ENCODE results near the gene CGRRF1. TPM values are rescaled to one million over a fixed set of nuclear protein-coding genes. Genes with fewer than 3 reads are reported as not detected.

The CGRRF1 gene
- total RNA-seq, 4 donors from 2014 or later: 5.7 to 14.0 (median 10.2) TPM

- no peak for DNase-seq (ENCODE audit: low spot score in 2 of 2)
- 97 to 98% methylated on average over 2 of the region's 2 CpGs for WGBS, 2 donors
- intact Hi-C loops (cut with DNase I; ENCODE audit: low total_unique reads): no loop called here
- H3K4me3 ChIP-seq (ENCODE audit: low read depth, poor library complexity, severe bottlenecking): no peak overlapping the region
- TF ChIP-seq CTCF (IDR thresholded peaks at IDR 0.05) (no peak), POLR2A (IDR thresholded peaks at IDR 0.05) (no peak)
Measured at GRCh38 chr14:54572316-54572715, 62.6 kb downstream of the CGRRF1 start.

GRCh38 chr14:54574528-54574927 is 64.8 kb downstream of the CGRRF1 start:
- TF ChIP-seq POLR2A (IDR thresholded peaks at IDR 0.05): no peak
- no peak for TF ChIP-seq CTCF (IDR thresholded peaks at IDR 0.05)
- H3K4me3 ChIP-seq (ENCODE audit: low read depth, poor library complexity, severe bottlenecking): no peak overlapping the region
- intact Hi-C loops (cut with DNase I; ENCODE audit: low total_unique reads): no loop called here
- no peak for DNase-seq (ENCODE audit: low spot score in 2 of 2)
- 81 to 92% methylated on average over 6 of the region's 6 CpGs for WGBS, 2 donors

- no peak for DNase-seq (ENCODE audit: low spot score in 2 of 2)
- intact Hi-C loops (cut with DNase I; ENCODE audit: low total_unique reads): no loop called here
- H3K4me3 ChIP-seq (ENCODE audit: low read depth, poor library complexity, severe bottlenecking): no peak overlapping the region
- WGBS, 2 donors: 88 to 95% methylated on average over 6 of the region's 6 CpGs
- TF ChIP-seq POLR2A (IDR thresholded peaks at IDR 0.05) (no peak), CTCF (IDR thresholded peaks at IDR 0.05) (no peak)
Measured at GRCh38 chr14:54577494-54577893, 67.8 kb downstream of the CGRRF1 start.

- no peak for DNase-seq (ENCODE audit: low spot score in 2 of 2)
- WGBS, 2 donors: 52 to 76% methylated on average over 3 of the region's 3 CpGs
- H3K4me3 ChIP-seq (ENCODE audit: low read depth, poor library complexity, severe bottlenecking): no peak overlapping the region
- intact Hi-C loops (cut with DNase I; ENCODE audit: low total_unique reads): no loop called here
- TF ChIP-seq POLR2A (IDR thresholded peaks at IDR 0.05) (no peak), CTCF (IDR thresholded peaks at IDR 0.05) (no peak)
Measured at GRCh38 chr14:54577977-54578376, 68.3 kb downstream of the CGRRF1 start.

- WGBS, 2 donors: 9 to 15% methylated on average over 1 of the region's 1 CpG
- TF ChIP-seq POLR2A (IDR thresholded peaks at IDR 0.05) (no peak), CTCF (IDR thresholded peaks at IDR 0.05) (no peak)
- intact Hi-C loops (cut with DNase I; ENCODE audit: low total_unique reads): no loop called here
- H3K4me3 ChIP-seq (ENCODE audit: low read depth, poor library complexity, severe bottlenecking): no peak overlapping the region
- DNase-seq (ENCODE audit: low spot score in 2 of 2): no peak
Measured at GRCh38 chr14:54579621-54580020, 69.9 kb downstream of the CGRRF1 start.

- WGBS, 2 donors: 95 to 99% methylated on average over 3 of the region's 3 CpGs
- H3K4me3 ChIP-seq (ENCODE audit: low read depth, poor library complexity, severe bottlenecking): no peak overlapping the region
- intact Hi-C loops (cut with DNase I; ENCODE audit: low total_unique reads): no loop called here
- no peak for DNase-seq (ENCODE audit: low spot score in 2 of 2)
- TF ChIP-seq POLR2A (IDR thresholded peaks at IDR 0.05) (no peak), CTCF (IDR thresholded peaks at IDR 0.05) (no peak)
Measured at GRCh38 chr14:54580933-54581332, 71.2 kb downstream of the CGRRF1 start.

All from lower leg skin (tissue), 4 donors.